Lung microvascular endothelial cell (primary cell): ENCODE measurements around the gene PGA5. TPM values are rescaled to one million over a fixed set of nuclear protein-coding genes. Genes with fewer than 3 reads are reported as not detected.
A peak's percentile ranks its signal among the peaks of the same experiment; 100 is the strongest.
"Not testable (repeated sequence)": the region's sequence is repeated elsewhere in the genome, so short reads cannot be mapped to it uniquely, and the experiment has no call there.

Experiments used
- DNase-seq, 2 donors: peaks; one replicate each; pipeline versions ENCODE4 v3.0.0 to v3.0.0-alpha.2; 2010; ENCODE audit warnings: low read depth in 2 of 2
- total RNA-seq: library from RNA; depleted of rRNA; stranded (reverse); fragments of >200 nt; gene quantifications from 2 replicates; pipeline ENCODE4 v1.2.1, GENCODE V29; 2014

PGA5 gene
- total RNA-seq, 1 donor from 2014 or later = not detected

GRCh38 chr11:61226457-61227137 is 14.4 kb upstream of the PGA5 start:
- not testable (repeated sequence) for DNase-seq

GRCh38 chr11:61229458-61229857 is 11.5 kb upstream of the PGA5 start:
- not testable (repeated sequence) for DNase-seq

- not testable (repeated sequence) for DNase-seq
Observed at GRCh38 chr11:61231033-61231432, 9.9 kb upstream of the PGA5 start.

- not testable (repeated sequence) for DNase-seq
Observed at GRCh38 chr11:61231585-61231984, 9.4 kb upstream of the PGA5 start.

GRCh38 chr11:61232548-61233145 is 8.3 kb upstream of the PGA5 start:
- not testable (repeated sequence) for DNase-seq

- not testable (repeated sequence) for DNase-seq
Observed at GRCh38 chr11:61237130-61237529, 3.8 kb upstream of the PGA5 start.

- DNase-seq = not testable (repeated sequence)
Observed at GRCh38 chr11:61240288-61240687, 687 bp upstream of the PGA5 start.

- DNase-seq = not testable (repeated sequence)
Observed at GRCh38 chr11:61241526-61241925, 551 bp downstream of the PGA5 start.

- DNase-seq = not testable (repeated sequence)
Observed at GRCh38 chr11:61245284-61245964, 4.4 kb downstream of the PGA5 start.

- not testable (repeated sequence) for DNase-seq
Observed at GRCh38 chr11:61248071-61248470, 7.1 kb downstream of the PGA5 start.

- DNase-seq = not testable (repeated sequence)
Observed at GRCh38 chr11:61249201-61249600, 8.2 kb downstream of the PGA5 start.

- not testable (repeated sequence) for DNase-seq
Observed at GRCh38 chr11:61250796-61251765, 10.1 kb downstream of the PGA5 start.

- DNase-seq = not testable (repeated sequence)
Observed at GRCh38 chr11:61252332-61252731, 11.4 kb downstream of the PGA5 start.

- DNase-seq = peak; percentile 69 to 76
Observed at GRCh38 chr11:61254403-61255025, 13.5 kb downstream of the PGA5 start.

GRCh38 chr11:61256710-61257482 is 15.9 kb downstream of the PGA5 start:
- no peak for DNase-seq

GRCh38 chr11:61258546-61258945 is 17.6 kb downstream of the PGA5 start:
- no peak for DNase-seq

- DNase-seq = no peak
Observed at GRCh38 chr11:61259363-61259762, 18.4 kb downstream of the PGA5 start.

- no peak for DNase-seq
Observed at GRCh38 chr11:61264371-61264770, 23.4 kb downstream of the PGA5 start.

- DNase-seq = no peak
Observed at GRCh38 chr11:61264795-61265194, 23.8 kb downstream of the PGA5 start.

- no peak for DNase-seq
Observed at GRCh38 chr11:61265357-61265756, 24.4 kb downstream of the PGA5 start.
